HFF-Myc (cell line): ENCODE results near the gene FAM227B.

Source experiments
- DNase-seq: peaks from one replicate; pipeline ENCODE4 v3.0.0-alpha.2; 2011; ENCODE audit warnings: low read depth; ENCODE audit errors: extremely low read depth
- H3K4me3 ChIP-seq: replicated peaks from 2 replicates; pipeline ENCODE4 v1.5.1; 2011; ENCODE audit warnings: low read depth, mild to moderate bottlenecking, control low read depth, low read length
- TF ChIP-seq, protein P1 (sequence below): IDR thresholded peaks from 2 replicates; pipeline ENCODE4 v1.5.1; 2012; ENCODE audit warnings: mild to moderate bottlenecking, low read depth, low read length, control low read depth; ENCODE audit errors: missing control alignments

Gene FAM227B

DNA sequence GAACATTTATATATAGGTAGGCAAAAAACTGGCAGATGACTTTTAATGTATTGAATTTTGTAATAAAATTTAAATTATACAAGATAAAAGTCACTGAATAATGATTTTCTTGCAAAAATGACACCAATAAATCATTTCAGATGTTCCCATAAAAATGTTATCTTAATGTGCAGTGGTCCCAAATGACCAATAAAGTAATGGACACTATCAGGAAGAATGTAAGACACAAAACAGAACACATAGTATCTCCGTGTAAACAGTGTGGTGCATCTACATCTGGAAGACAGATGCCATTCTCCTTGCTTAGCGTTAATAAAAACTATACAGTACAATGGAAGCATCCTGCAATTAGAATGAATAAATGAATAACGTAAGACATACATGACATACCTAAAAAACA is 156.1 kb downstream of the FAM227B start:
- peak; percentile 60 for DNase-seq
- TF ChIP-seq, protein P1, sequence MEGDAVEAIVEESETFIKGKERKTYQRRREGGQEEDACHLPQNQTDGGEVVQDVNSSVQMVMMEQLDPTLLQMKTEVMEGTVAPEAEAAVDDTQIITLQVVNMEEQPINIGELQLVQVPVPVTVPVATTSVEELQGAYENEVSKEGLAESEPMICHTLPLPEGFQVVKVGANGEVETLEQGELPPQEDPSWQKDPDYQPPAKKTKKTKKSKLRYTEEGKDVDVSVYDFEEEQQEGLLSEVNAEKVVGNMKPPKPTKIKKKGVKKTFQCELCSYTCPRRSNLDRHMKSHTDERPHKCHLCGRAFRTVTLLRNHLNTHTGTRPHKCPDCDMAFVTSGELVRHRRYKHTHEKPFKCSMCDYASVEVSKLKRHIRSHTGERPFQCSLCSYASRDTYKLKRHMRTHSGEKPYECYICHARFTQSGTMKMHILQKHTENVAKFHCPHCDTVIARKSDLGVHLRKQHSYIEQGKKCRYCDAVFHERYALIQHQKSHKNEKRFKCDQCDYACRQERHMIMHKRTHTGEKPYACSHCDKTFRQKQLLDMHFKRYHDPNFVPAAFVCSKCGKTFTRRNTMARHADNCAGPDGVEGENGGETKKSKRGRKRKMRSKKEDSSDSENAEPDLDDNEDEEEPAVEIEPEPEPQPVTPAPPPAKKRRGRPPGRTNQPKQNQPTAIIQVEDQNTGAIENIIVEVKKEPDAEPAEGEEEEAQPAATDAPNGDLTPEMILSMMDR, result no peak
- H3K4me3 ChIP-seq, result no peak overlapping the region

DNA sequence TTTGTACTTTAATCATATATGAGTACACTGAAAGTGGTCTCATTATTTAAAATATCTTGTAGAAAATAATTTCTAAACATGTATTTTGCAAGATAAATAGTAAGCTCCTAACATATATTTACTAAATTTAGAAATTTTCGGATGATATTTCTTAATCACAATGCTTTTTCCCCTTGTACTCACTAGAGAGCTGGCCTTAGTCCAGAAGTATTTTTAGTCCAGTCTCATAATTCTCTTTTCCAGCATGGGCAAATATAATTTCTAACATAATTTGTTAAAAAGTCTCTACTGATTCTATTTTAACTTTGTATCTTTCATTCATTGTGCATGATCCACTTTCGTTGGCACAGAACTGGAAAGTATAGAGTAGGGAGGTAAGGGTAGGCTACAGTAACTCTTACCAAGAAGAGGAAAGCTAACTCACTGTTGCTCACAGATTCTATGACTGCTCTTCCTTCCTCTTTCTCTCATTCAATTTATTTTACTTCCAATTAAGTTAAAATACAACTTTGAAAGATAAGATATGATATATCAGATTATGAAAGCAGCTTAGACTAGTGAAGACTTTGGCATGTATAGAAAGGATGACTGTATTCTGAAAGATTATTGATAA is 158.3 kb downstream of the FAM227B start:
- H3K4me3 ChIP-seq, result no peak overlapping the region
- no peak for DNase-seq
- TF ChIP-seq, protein P1, result no peak

DNA sequence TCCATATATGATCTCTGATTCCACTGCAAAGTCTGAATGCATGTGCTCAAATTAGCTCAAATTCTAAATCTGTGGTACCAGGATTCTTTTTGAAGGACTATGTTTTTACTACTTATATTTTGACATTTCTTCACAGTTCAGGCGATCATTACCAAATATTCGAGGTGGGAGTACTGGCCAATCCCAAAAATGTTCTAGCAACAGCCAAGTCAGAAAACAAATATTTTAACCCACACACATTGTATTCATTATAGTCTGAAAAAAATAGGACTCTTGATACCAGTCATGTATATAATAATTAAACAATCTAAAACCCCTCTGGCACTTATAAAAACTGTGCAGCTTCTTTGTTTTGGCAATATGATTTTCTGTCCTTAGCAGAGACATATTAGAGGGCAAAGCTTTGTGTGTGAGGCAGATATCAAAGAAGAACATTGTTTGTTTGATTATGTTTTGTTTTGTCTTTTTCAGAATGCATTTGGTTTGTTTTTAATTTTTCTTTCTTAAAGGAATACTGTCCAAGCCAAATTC is 160.1 kb downstream of the FAM227B start:
- TF ChIP-seq, protein P1, result no peak
- no peak for DNase-seq
- no peak overlapping the region for H3K4me3 ChIP-seq

DNA sequence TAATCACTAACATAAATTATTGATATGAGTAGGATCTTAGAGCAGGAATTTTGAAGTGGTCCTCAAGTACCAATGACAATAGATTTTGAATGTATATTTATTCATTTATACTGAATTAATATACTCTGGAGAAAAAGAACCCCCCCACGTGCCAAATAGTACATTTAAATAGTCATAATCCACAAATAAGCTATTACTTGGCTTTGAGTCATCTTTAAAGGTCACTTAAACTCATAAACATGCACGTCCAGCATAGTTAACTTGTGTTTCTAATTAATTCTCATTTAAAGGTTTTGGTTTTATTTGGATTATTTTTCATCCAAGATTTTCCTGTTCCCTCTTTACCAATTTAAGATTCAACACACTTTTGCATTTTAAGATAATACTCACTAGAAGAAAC is 162.5 kb downstream of the FAM227B start:
- H3K4me3 ChIP-seq, result no peak overlapping the region
- TF ChIP-seq, protein P1, result no peak
- DNase-seq, result peak; percentile 24

DNA sequence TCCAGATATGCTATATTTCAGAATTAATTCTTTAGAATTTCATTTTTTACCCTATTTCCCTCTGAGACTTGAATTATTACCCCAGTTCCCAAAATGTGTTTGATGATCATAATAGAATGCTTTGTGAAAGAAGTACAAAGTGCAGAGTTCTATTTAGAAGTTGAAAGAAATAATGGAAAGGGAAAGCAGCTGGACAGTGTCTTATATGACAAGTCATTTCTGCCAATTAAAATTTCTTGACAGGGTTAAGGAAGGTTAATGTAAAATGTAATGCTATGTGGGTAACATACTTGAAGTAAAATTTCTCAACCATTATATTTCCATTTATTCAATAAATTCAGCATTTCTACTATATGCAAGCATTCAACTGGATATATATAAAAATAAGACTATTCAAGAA is 164.5 kb downstream of the FAM227B start:
- TF ChIP-seq, protein P1, result no peak
- no peak for DNase-seq
- H3K4me3 ChIP-seq, result no peak overlapping the region

DNA sequence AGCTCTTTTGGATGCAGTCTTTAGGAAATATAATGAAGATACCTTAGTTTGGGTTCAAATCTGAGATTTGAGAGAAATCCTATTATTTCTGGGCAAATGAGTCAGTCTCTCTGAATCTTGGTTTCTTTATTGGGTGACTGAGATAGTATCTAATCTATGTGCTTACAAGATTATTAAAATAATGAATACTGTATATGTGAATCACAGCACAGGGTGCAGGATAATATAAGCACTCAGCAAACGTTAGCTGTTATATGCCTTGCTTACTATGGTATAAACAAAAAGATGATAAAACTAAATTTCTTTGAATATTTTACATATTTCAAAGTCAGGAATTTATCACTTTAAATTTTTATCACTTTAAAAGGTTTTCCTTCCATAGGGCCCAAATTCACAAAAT is 168.0 kb downstream of the FAM227B start:
- H3K4me3 ChIP-seq, result no peak overlapping the region
- DNase-seq, result no peak
- TF ChIP-seq, protein P1, result no peak

DNA sequence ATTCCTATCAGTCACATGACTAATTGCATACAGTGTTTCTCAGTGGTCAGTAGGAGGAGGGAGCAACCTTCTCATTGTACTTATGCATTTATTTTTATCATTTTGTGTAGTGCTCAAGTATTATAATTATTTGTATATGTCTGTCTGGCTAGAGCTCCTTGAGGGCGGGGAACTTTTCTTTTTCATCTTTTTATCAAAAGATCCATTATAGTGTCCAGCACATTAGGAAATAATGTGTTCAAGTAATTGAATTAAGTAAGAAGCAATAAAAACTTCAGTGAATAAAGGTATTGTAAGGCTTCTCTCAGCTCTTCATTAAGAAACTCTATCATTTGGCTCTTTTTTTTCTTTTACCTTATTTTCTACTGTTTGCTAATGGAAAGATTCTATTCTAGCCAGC is 178.8 kb downstream of the FAM227B start:
- no peak overlapping the region for H3K4me3 ChIP-seq
- TF ChIP-seq, protein P1, result no peak
- DNase-seq, result no peak
